GM19463 (cell line): ENCODE results near the gene IL10RA.

Source experiments
- ATAC-seq: cut with Tn5 transposase; IDR thresholded peaks from one replicate; pipeline ENCODE4 v1.9.1; 2021; ENCODE audit warnings: mild to moderate bottlenecking, moderate library complexity; ENCODE audit not compliant: unreplicated experiment

The IL10RA gene

DNA sequence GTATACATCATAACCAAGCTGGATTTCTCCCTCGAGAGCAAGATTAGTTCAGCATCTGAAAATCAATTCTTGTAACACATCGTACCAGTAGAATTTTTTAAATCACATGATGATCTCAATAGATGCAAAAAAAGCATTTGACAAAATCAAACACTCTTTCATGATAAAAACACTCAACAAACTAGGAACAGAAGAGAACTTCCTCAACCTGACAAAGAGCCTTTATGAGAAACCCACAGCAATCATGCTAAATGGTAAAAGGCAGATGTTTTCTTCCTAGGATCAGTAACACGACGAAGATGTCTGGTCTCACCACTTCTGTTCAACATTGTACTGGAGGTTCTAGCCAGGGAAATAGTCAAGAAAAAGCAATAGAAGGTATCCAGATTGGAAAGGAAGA lies 56.6 kb downstream of the IL10RA start:
- no peak for ATAC-seq

GRCh38 chr11:118045191-118045590 lies 59.0 kb downstream of the IL10RA start:
- no peak for ATAC-seq

DNA sequence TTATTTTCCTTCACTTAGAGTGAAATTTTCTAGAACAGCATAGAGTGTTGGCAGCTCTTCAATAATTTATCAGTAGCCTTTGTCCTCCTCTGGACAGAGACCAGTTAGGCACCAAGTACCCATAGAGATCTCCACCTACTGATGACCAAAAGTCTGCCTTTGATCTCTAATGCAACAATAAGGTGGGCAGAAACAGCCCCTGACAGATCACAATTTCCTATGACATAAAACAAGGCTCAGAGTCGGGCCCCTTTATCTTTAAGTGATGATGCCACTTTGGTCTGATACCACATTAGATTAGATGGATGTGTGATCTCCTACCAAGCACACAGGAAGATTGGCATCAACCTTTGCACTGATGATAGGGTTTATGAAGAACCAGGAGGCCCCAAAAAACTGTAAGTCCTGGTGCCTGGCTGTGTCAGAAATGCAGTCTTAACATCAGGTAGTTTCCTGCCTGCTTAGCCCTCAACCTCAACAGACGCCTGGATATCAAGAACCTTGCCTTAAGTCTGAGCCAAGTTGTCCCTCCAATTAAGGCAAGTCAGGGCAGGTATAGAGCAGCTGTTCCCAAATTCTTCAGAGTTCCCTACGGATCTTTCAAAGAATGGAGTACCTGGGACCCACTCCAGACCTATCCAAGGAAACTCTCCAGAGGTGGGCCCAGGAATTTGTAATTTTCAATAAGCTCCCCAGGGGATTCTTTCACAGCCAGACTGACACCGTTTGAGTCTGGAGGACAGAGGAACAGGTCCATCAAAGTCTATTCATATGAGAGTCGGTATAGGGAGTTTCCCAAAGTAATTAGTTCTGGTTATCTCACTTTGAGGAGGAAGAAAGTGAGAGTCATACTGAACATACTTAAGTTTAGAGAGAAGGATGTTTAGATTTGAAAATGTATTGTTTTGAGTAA lies 60.1 kb downstream of the IL10RA start:
- ATAC-seq: no peak

DNA sequence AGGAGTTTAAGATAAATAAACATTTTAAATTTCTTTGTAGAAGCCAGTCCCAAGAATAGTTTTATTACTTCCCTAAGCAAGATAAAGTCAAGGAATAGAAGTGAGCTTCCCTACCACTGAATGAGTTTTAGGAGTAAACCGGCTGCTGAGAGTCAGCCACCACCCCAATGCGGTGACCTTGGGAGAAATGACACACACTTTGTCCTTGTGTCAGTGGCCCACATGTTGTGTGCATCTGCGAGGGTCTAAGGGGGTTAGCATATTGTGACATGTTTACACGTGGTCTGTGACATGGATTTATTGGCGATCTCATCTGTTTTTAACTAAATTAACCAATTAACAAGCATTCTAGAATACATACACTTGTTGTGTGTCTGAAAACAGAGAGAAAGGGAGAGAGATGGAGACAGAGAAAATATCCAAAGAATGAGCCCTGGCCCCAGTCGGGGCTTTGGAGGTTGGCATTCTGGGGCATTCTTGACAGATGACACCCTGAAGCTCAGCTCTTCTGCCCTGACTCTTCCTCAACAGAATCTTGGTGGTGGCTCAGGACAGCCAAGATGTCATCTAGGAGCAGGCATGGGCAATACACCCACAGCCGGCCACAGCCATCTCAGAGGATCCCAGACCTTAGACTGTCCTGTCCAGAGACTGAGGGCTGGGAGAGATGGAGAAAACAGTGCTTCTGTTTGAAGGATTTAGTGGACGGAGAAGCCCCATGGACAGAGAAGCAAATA lies 60.9 kb downstream of the IL10RA start:
- no peak for ATAC-seq

- no peak for ATAC-seq
These were observed 61.6 kb downstream of the IL10RA start for GRCh38 chr11:118047749-118048148.

- no peak for ATAC-seq
These were observed 62.5 kb downstream of the IL10RA start for GRCh38 chr11:118048472-118049370.

GRCh38 chr11:118049771-118050170 lies 63.6 kb downstream of the IL10RA start:
- ATAC-seq: no peak

GRCh38 chr11:118050208-118050891 lies 64.2 kb downstream of the IL10RA start:
- ATAC-seq: no peak
